ENCODE data around the gene MTUS2.

MTUS2 gene

DNA sequence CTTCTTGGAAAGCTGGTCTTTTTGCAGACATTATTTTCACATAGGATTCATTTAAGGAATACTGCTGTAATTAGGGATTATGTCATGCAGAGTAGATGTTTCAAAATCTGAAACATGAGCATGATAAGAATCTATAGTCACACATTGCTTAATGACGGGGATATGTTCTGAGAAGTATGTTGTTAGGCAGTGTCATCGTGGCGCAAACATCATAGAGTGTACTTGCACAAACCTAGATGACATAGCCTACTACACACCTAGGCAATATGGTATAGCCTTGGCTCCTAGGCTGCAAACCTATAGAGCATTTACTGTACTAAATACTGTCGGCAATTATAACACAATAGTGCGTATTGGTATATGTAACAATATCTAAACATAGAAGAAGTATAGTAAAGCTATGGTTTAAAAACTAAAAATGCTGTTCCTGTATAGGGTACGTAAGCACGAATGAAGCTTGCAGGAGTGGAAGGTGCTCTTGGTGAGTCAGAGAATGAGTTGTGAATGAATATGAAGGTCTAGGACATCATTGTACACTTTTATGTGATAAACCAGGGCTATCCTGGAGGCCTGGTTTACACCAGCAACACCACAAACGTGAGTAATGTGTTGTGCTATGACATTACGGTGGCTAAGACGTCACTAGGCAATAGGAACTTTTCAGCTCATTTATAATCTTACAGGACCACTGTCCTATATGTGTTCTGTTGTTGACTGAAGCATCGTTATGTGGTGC lies 283.1 kb downstream of the MTUS2 start:
- in situ Hi-C loops (cut with MboI; ENCODE audit: low sequenced_read_pairs), result no loop called here

DNA sequence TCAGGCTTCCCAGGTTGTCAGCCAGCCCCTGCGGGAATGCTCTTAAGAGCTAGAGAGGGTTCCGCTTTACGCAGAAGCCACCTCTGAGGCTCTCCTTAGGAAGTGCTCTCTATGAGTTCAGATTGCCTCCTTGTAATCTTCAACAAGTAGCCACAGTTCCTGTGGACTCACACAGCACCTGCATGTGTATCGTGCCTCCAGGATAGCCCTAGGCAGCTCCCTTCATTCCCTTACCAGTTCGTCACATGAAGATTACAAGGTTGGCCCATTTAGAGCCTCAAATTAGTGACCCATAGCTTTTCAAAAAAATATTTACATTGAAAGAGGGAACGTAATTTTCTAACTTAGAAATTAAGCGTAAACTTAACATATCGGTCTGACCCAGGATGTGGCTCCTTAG lies 284.3 kb downstream of the MTUS2 start:
- in situ Hi-C loops (cut with MboI; ENCODE audit: low sequenced_read_pairs), result no loop called here

DNA sequence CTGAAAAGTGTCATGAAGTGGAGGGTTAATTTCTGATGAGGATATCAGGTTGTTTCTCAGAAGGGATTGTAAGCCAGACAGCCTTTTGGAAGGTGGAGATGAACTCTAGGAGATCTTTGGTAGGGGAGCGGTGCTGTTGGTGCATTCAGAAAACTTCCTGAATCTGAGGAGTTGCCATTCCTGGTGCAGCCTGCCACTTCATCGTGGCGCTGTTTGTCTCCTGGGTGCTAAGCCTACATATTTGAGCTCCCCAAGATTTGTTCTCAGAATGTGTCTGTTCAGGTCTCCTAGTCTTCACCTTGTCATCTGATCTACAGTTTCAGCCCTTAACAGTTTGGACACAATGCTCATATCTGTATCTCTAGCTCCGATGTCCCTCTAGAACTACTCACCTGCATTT lies 285.6 kb downstream of the MTUS2 start:
- in situ Hi-C loops (cut with MboI; ENCODE audit: low sequenced_read_pairs), result no loop called here

DNA sequence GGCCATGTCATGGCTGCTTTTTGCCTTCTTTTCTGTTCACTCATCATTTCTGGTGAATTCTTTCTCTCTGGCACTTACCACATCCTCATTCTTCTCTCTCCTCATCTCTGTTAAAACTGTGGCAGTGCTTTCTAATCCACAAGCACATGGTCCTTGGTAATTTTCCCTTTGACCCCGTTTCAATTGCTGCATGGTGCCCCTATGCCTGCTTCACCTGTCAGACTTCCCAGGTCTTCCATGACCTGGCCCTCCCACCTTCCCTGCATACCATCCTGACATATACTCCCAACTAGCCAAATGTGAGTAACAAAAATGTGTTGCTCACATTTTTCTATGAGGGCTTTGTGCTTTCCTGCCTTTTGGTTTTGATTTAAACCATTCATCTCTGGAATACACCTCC lies 286.5 kb downstream of the MTUS2 start:
- in situ Hi-C loops (cut with MboI; ENCODE audit: low sequenced_read_pairs), result no loop called here

DNA sequence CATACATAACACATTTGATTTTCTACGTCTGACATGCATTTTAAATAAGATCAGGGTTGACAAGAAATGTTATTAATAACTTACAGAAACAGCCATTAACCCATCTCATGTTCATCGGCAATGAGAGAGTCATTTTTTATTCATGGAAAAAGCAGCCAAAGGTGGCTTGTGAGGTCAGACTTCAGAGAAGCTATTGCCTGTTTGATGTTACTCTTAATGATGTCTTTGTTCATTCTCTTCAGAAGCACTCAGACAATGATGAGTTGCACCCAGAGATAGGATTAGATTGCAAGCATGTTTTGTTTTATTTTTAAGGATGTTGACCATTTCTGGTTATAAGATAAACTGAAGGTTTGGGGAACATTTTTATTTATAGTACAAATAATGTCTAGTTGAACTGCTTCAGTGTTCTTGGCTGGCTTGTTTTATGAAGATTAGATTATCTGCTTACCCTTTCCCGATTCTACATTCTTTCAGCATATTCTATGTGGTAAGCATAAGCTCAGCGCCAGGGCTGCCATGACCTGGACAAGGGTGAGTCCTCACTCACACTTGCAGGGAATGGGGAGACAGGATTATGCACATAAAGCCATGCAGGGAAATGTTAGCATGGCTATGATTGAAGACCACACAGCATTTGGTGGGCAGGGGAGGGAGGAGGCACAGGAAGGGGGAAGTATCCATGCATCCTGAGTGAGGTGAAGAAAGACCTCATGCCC lies 288.1 kb downstream of the MTUS2 start:
- in situ Hi-C loops (cut with MboI; ENCODE audit: low sequenced_read_pairs), result no loop called here

DNA sequence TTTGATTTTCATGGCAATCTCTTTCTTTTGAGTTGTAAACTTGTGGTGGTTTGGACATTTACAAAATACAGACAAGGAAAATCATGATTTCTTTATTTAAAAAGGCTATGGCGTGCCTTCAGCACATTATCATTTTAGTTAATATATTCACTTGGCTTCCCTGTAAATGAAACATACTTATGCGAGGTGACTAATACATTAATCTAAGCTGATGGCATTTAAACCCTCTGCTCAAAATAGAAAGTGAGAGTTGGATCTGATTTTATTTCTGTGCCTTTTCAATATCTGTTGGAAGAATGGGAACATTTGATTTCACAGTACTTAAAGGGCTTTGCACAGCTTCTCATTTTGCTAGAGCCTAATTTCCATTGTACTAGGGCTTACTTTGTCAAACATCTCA lies 289.8 kb downstream of the MTUS2 start:
- in situ Hi-C loops (cut with MboI; ENCODE audit: low sequenced_read_pairs), result no loop called here

DNA sequence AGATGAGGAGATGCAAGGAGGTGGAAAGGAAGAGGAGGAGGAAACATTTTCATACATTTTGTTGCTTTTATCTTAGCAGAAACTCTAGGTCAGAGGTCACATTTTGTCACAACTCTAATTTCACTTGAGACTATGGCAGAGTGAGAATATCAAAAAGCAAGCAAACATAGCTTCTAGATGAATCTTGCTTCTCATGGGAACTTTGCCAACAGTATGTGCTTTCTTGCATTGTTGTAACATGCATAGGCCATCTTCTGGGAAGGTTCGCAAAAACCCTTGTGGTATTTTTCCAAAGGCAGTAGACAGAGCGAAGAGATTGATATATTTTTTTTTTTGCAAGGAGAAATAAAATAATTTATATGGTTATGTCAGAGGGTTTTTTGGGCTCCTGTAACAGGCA lies 291.3 kb downstream of the MTUS2 start:
- in situ Hi-C loops (cut with MboI; ENCODE audit: low sequenced_read_pairs), result no loop called here

DNA sequence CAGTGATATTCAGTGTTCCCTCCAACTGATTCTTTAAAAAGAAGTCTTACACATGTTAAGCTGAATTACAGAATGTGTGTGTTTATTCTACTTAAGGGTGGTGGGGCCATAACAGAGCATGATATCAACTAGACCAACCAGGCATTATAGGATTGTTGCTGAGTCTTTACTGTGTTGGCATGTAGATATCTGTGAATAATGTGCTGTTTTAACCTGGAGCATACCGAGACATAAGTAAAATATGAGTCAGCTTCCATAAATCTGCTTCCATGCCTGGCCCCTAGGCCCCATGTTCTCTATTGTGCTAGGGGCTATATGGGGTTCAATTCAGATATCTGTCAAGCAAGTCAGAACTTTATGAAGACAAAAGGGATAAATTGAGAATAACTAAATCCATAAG lies 295.7 kb downstream of the MTUS2 start:
- in situ Hi-C loops (cut with MboI; ENCODE audit: low sequenced_read_pairs), result no loop called here

DNA sequence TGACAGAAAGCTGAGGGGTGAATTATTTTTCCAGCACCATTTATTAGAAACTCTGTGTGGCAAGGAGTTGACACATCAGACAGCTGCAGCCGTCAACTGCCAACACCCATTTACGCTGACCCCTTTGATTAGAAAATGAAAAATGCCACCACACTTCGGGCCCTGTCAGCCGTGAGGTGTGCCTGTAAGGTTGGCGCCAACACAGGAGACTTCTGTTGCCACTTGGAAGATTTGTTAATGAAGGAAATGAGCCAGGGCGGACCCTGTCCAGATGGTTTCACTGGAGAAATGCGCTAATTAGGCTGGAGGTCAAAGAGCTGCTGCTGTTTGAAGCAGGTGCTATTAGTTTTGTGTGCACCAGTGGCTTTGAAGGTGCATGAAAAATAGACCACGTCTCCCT lies 297.5 kb downstream of the MTUS2 start:
- in situ Hi-C loops (cut with MboI; ENCODE audit: low sequenced_read_pairs), result no loop called here

DNA sequence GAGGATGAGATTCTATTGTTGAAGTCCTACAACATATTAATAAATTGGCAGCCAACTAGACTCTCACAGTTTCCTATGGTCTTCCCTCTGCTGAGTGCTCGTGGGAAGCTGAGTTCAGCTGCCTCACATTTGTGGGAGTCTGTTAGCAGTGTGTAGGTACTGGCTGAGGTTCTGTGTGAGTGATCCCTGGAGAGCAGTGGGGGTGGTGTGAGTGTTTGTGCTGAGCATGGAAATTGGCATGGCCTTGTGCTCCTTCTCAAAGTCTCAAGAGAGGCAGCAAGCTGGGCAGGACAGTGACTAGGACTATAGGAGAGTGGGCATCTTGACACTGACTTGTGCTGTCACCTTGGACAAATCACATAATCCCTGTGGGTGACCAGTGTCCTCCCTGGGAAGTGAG lies 298.3 kb downstream of the MTUS2 start:
- in situ Hi-C loops (cut with MboI; ENCODE audit: low sequenced_read_pairs), result no loop called here

DNA sequence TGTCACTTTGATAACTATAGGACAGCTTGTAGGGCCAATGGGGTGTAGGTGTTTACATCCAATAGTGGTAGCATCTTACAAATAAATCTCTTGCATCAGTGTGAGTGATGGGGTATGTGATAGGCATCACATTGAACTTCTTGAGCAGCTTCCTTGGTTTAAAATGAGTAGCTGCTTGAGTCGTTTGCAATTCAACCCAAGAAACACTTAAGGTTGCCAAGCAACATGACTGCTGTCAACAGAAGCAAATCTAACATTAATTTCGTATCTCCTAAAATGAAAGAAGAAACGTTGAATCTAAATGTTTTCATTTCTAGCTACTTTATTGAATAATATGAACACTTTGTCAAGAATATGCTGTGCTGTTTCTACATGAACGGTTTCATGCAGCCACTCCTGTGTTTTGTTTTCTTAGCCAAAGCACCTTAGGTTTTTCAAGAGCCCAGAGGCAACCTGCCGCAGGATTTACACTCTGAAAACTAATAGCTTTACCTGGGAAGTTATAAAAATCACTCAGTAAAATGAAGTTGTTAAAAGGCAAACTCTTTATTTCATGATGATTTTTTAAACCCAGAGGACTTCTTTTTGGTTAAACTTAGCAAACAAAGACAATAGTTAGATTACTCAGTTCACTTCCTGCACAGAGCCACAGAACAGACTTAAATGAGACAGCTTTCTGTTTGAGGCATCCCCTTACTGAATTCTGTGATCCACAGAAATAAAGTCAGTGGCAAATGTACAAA lies 305.2 kb downstream of the MTUS2 start:
- in situ Hi-C loops (cut with MboI; ENCODE audit: low sequenced_read_pairs), result no loop called here

DNA sequence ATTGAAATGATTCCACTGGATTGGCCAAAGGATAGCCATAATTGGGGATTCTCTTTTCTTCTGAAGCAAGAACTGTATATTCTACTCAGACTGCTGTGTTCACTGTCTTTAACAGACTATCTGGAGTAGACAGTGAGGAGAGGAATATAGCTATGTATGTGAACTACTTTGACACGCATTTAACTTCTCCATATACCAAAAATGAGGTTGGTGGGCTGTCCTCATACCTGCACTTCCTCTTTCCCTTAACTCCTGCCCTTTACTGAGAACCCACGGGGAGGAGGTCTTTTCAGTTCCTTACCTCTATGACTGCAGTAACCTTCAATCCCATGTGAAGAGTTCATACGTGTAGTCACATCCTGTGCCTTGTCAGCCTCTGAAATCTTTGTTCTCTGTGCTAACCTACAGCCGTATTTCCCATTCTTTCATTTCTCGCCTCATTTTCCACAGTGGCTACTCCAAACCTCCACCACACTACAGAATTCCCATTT lies 305.8 kb downstream of the MTUS2 start:
- in situ Hi-C loops (cut with MboI; ENCODE audit: low sequenced_read_pairs), result no loop called here

DNA sequence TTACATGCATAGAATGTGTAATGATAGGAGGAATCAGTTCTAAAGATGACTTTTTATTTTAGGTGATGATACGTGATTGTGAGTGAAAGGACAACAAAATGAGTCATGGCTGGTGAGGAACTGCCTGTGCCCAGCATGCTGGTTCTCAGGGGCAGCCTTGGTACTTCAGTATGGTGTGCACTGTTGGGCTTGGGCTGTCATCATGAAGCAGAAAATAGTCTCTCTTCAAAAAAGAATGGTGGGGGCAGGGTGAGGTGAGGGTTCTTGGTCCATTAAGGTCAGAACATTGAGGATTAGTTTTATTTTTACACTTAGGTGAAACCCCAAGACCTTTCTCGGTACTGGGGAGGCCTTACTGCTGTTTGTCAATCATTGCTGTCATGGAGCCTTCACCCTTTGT lies 309.5 kb downstream of the MTUS2 start:
- in situ Hi-C loops (cut with MboI; ENCODE audit: low sequenced_read_pairs), result no loop called here

DNA sequence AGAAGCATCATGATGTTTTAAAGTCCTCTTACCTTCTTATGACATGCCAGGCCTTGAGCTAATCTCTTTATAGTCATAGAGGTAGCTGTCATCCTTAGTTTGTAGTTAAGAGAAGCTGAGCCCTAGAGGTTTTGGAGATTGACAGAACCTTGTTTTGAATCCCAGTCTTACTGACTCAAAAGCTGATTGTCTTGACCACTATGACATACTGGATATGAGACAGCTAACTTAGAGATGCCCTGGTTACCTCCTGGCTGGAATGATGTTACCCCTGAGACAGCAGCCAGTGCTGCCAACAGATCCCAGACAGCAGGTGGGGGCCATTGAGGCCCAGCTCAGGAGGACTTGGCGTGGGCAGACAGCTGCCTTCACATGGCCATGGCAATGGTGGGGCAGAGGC lies 311.0 kb downstream of the MTUS2 start:
- in situ Hi-C loops (cut with MboI; ENCODE audit: low sequenced_read_pairs), result no loop called here

DNA sequence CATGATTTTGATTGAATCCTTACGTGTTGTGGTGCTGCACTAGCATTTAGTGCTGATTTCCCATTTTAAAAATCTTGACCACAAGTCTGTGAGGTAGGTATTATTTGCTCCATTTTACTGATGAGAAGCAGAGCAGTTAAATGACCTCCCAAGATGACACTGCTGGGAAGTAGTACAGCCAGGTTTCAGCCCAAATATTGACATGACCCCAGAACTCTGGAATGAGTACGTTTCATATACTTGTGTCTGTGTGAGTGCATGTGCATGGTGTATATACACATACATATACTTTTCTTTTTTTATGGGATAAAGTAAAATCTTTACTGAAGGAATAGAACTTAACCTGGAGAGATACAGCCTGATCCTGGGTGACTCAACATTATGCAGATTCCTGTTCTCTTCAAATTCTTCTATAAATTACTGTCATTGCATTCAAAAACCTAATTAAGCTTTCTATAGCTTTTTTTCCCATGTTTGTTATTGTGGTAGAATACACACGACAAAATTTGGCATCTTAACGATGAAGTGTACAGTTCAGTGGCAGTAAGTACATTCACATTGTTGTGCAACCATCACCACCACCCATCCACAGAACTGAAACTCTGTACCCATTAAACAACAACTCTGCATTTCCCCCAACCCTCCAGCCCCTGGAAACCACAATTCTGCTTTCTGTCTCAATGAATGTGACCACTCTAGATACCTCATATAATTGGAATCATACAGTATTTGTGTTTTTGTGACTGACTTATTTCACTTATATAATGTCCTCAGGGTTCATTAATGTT lies 311.9 kb downstream of the MTUS2 start:
- in situ Hi-C loops (cut with MboI; ENCODE audit: low sequenced_read_pairs), result no loop called here

DNA sequence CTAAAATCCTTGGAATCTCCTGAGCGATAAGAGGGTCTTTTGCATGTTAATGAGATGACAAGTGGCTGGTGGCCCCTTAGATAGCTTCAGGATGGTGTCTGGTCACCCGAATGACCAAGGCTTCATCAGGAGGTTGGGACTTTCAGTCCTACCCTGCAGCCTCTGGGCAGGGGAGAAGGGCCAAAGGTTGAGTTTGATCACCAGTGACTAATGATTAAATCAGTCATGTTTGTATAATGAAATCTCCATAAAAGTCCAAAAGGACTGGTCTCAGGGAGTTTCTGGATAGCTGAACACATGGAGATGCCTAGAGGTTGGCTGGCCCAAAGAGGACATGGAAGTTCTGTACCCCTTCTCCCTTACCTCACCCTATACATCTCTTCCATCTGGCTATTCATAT lies 316.2 kb downstream of the MTUS2 start:
- in situ Hi-C loops (cut with MboI; ENCODE audit: low sequenced_read_pairs), result no loop called here

DNA sequence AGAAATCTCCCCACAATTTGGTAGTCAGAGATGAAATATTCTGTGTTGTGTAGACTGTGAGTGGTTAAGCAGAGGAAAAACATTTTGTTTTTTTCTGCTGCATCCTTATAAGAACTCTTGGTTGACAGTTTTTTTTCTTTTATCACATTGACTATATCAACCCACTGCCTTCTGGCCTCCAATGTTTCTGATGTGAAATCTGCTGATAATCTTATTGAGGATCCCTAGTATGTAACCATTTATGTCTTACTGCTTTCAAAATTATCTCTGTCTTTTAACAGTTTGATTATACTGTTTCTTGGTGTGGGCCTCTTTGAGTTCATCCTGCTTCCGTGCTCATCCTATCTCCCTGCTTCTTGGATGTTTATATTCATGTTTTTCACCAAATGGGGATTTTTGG lies 316.9 kb downstream of the MTUS2 start:
- in situ Hi-C loops (cut with MboI; ENCODE audit: low sequenced_read_pairs), result no loop called here

DNA sequence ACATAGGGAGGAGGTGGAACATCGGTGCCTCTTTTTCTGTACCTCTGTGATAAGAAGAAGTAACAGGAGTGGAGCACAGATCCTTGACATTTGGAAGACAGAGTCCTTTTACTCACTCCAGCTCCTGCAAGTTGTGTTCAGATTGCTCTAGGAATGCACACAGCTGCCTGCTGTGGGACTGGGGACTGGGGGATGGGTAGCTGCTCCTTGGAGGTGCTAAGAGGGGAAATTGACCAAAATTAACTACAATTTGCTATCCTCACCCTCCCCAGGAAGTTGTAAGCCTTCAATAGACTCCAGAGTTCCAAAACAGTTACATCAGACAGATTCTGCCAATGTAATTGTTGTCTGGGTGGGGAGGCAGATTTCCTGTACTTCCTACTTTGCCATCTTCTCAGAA lies 317.9 kb downstream of the MTUS2 start:
- in situ Hi-C loops (cut with MboI; ENCODE audit: low sequenced_read_pairs), result no loop called here

DNA sequence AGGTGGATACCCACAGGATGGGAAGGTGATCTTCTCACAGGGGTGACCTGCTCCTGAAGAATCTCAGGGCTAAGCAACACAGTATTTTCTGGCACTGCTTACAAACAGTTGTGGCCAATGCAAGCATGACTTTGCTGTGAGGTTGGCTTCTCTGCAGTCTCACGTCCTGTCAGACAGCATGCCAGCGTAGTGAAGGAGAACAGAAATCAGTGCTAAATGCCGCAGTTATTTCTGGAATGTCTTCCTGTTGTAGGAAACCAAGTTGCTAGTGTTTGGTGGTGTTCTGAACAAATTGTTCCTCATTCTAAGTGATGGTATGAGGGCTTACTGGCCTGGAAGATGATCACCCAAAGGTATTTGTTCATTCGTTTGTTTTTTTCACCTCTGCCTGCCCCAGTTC lies 320.1 kb downstream of the MTUS2 start:
- in situ Hi-C loops (cut with MboI; ENCODE audit: low sequenced_read_pairs), result no loop called here

DNA sequence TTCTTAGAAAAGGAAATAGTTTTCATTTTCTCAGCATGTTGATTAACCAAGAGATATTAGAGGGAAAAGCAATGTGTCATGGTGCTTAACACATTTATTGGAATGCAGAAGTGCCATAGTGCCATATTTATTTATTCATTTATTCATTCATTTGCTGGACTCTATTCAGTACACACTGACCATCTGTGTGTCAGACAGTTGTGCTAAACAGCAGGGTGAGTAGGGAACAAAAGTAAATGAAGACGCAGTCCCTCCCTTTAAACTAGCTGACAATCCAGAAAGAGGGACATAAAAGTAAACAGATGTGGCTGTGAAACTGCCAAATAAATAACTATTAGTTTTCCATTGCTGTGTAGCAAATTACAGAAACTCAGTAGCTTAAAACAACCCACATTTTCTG lies 323.7 kb downstream of the MTUS2 start:
- in situ Hi-C loops (cut with MboI; ENCODE audit: low sequenced_read_pairs), result no loop called here

DNA sequence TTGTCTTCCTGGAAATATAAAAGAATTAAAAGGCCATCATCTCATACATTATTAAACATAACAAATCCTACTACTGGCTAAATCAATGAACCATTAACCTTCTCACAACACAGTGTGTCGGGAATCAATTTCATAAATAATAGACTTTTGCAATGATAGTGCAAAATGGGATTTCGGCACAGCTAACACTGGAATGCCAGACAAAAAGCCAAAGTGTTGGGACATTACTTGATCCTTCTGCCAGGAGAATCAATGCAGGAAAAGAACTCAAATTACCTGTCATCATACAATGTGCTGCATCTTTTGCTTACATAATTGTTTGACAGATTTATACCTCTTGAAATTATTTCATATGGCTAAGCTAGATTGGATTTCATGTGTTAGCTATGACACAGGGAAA lies 334.3 kb downstream of the MTUS2 start:
- in situ Hi-C loops (cut with MboI; ENCODE audit: low sequenced_read_pairs), result no loop called here

Data from HL-60/S4 (cell line).